RWPE2 (cell line): Measurements from ENCODE around the gene HK1.

ENCODE experiments used
- ATAC-seq: fragments of 200-7000 bp; cut with Tn5 transposase; 3 replicates; pipeline ENCODE4 v1.9.1; 2021; ENCODE audit warnings: low read depth
- DNase-seq: peaks from one replicate; pipeline ENCODE4 v3.0.0-alpha.2; 2020; ENCODE audit warnings: low spot score
- H3K27ac ChIP-seq: fragments of 450-650 bp; 2 replicates; pipeline ENCODE4 v1.5.1; 2017; ENCODE audit warnings: mild to moderate bottlenecking; ENCODE audit not compliant: poor library complexity, severe bottlenecking
- H3K27me3 ChIP-seq: fragments of 250-450 bp; sonication (Bioruptor Pico); 2 replicates; pipeline ENCODE4 v1.5.1; 2021; ENCODE audit warnings: mild to moderate bottlenecking, moderate library complexity; ENCODE audit not compliant: insufficient read depth, poor library complexity, severe bottlenecking
- H3K36me3 ChIP-seq: fragments of 250-450 bp; sonication (Bioruptor Pico); 2 replicates; pipeline ENCODE4 v1.5.1; 2020; ENCODE audit warnings: low read depth, mild to moderate bottlenecking, moderate library complexity
- H3K4me1 ChIP-seq: fragments of 250-450 bp; sonication (Bioruptor Pico); 2 replicates; pipeline ENCODE4 v1.5.1; 2021; ENCODE audit warnings: mild to moderate bottlenecking, moderate library complexity; ENCODE audit not compliant: insufficient read depth, poor library complexity, severe bottlenecking
- H3K4me3 ChIP-seq: fragments of 250-450 bp; sonication (Bioruptor Pico); 2 replicates; pipeline ENCODE4 v1.5.1; 2021; ENCODE audit warnings: mild to moderate bottlenecking, moderate library complexity; ENCODE audit not compliant: severe bottlenecking
- H3K9me3 ChIP-seq: fragments of 250-450 bp; sonication (Bioruptor Pico); 2 replicates; pipeline ENCODE4 v1.5.1; 2021; ENCODE audit warnings: mild to moderate bottlenecking, moderate library complexity; ENCODE audit not compliant: severe bottlenecking
- TF ChIP-seq, protein P1 (sequence below): fragments of 450-650 bp; IDR thresholded peaks from one replicate; pipeline ENCODE4 v1.5.1; 2017; ENCODE audit warnings: mild to moderate bottlenecking, moderate library complexity; ENCODE audit not compliant: poor library complexity, severe bottlenecking

HK1 gene

DNA sequence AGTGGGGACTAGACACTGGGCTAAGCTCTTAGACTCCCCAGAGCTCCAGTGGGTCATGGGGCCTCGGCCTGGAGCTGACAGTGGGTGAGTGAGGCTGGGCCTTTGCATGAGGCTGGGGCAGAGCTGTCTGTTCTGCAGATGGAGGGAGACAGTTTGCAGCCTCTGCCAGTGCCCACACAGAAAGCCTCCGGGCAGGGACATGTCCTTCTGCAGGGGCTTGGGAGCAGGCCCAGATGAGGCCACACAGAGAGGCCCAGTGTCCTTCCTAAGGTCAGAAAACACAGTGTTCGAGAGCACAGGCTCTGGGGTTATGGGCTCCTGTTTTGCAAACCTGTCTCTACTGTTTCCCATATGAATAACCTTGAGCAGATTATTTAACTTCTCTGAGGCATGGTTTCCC lies 25.1 kb upstream of the HK1 start:
- Histone ChIP-seq H3K9me3 (no peaks in the 10 kb centered on the region), H3K4me3 (no peak overlapping the region), H3K36me3 (no peaks in the 10 kb centered on the region), H3K27ac (no peak overlapping the region), H3K4me1 (no peaks in the 10 kb centered on the region), H3K27me3 (no peaks in the 10 kb centered on the region)
- TF ChIP-seq, protein P1, sequence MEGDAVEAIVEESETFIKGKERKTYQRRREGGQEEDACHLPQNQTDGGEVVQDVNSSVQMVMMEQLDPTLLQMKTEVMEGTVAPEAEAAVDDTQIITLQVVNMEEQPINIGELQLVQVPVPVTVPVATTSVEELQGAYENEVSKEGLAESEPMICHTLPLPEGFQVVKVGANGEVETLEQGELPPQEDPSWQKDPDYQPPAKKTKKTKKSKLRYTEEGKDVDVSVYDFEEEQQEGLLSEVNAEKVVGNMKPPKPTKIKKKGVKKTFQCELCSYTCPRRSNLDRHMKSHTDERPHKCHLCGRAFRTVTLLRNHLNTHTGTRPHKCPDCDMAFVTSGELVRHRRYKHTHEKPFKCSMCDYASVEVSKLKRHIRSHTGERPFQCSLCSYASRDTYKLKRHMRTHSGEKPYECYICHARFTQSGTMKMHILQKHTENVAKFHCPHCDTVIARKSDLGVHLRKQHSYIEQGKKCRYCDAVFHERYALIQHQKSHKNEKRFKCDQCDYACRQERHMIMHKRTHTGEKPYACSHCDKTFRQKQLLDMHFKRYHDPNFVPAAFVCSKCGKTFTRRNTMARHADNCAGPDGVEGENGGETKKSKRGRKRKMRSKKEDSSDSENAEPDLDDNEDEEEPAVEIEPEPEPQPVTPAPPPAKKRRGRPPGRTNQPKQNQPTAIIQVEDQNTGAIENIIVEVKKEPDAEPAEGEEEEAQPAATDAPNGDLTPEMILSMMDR: no peak
- DNase-seq (no peak), ATAC-seq (no peak)

DNA sequence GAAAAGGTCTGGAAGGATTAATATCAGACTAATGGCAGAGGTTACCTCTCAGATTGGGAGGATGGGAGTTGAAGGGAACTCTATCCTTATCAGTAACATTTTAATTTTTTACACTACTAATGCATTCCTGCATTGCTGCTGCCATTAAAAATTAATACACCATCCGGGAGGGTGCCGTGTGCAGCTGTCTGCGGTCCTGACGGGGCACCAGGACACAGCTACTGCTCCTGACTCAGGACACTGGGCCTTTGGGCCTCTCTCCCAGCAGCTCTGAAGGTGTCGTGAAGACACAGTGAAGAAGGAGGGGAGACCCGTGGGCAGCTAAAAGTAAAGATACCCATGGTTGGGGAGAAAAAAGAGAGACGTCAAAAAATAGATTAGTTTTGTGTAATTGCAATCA lies 23.4 kb upstream of the HK1 start:
- ATAC-seq: no peak

DNA sequence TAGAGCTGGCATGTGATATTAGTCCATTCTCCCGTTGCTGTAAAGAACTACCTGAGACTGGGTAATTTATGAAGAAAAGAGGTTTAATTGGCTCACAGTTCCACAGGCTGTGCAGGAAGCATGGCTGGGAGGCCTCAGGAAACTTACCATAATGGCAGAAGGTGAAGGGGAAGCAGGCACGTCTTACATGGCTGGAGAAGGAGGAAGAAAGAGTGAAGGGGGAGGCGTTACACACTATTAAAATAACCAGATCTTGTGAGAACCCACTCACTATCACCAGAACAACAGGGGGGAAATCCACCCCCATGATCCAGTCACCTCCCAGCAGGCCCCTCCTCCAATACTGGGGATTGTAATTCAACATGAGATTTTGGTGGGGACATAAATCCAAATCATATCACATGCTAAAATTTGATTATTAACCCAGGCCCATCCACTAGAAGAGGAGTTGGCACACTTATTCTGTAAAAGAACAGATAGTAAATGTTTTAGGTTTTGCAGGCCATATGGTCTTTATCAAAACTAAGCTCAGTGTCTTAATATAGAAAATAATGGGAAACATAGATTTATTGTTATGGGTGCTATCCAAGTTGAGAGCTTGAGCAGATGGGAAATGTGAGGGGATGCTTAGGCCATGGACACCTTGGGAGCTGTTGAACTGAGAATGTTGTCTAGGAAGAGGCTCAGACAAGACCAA lies 18.6 kb upstream of the HK1 start:
- Histone ChIP-seq H3K27me3 (no peaks in the 10 kb centered on the region), H3K27ac (no peak overlapping the region), H3K4me1 (no peaks in the 10 kb centered on the region), H3K9me3 (no peaks in the 10 kb centered on the region), H3K36me3 (no peaks in the 10 kb centered on the region), H3K4me3 (no peak overlapping the region)
- DNase-seq (no peak), ATAC-seq (no peak)
- TF ChIP-seq, protein P1: no peak

More for the DNA sequence above, 23.4 kb upstream of the HK1 start:
- Histone ChIP-seq H3K9me3 (no peaks in the 10 kb centered on the region), H3K4me1 (no peaks in the 10 kb centered on the region), H3K27me3 (no peaks in the 10 kb centered on the region), H3K4me3 (no peak overlapping the region), H3K27ac (no peak overlapping the region), H3K36me3 (no peaks in the 10 kb centered on the region)
- TF ChIP-seq, protein P1: no peak
- DNase-seq: no peak

DNA sequence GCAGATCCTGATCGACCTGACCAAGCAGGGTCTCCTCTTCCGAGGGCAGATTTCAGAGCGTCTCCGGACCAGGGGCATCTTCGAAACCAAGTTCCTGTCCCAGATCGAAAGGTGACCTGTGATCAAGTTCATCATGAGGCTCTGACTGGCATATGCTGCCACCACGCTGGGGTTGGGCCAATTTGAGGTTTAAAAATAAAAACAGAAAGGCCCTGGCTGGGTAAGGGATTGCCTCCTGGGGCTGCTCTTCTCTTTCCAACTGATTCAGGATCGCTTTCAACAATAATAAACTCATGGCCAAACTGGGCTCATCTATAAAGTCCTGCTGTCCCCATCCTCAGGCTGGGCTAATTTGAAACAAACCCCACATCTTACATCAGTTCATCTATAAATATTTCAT lies 17.1 kb upstream of the HK1 start:
- ATAC-seq (no peak), DNase-seq (no peak)
- no peaks in the 10 kb centered on the region for H3K4me1 ChIP-seq
- TF ChIP-seq, protein P1: no peak
- no peaks in the 10 kb centered on the region for H3K27me3 ChIP-seq
- H3K36me3 ChIP-seq: no peaks in the 10 kb centered on the region
- H3K4me3 ChIP-seq: no peak overlapping the region
- no peaks in the 10 kb centered on the region for H3K9me3 ChIP-seq
- no peak overlapping the region for H3K27ac ChIP-seq

DNA sequence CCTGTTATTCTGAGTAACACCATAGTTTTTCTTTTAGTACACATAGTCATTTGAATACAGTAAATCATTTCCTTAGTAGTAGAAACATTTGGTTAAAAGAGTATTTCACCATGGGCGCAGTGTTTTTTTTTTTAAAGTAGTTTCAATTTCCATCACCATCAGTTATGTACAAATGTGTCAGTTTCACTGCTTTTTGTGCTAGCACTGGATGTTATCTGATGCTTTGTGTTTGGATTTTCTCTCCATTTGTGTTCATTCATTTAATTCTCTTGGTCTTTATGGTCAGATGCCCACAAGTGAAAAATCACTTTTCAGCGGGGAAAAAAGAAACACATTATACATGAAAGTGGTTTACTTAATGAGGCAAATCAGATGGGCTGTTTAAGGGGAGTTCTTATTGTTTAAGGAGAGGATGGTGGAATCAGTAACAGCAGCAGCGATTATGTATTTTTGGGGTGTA lies 16.0 kb upstream of the HK1 start:
- Histone ChIP-seq H3K9me3 (no peaks in the 10 kb centered on the region), H3K4me3 (no peak overlapping the region), H3K4me1 (no peaks in the 10 kb centered on the region), H3K36me3 (no peaks in the 10 kb centered on the region), H3K27me3 (no peaks in the 10 kb centered on the region), H3K27ac (no peak overlapping the region)
- DNase-seq: no peak
- ATAC-seq: no peak
- TF ChIP-seq, protein P1: no peak
